Cardiac muscle cell (in vitro differentiated cells and primary cell): ENCODE measurements around the gene RAB19. TPM values are rescaled to one million over a fixed set of nuclear protein-coding genes. Genes with fewer than 3 reads are reported as not detected.
"Not testable (repeated sequence)": the region's sequence is repeated elsewhere in the genome, so short reads cannot be mapped to it uniquely, and the experiment has no call there.

Source experiments
- DNase-seq, 2 donors: peaks; one replicate each; pipeline versions ENCODE4 v3.0.0 to v3.0.0-alpha.2; 2010 to 2017; ENCODE audit warnings: low read depth in 1 of 2, low spot score in 1 of 2
- H3K27ac ChIP-seq: fragments of 200-600 bp; sonication (generic); 2 replicates; pipeline ENCODE4 v1.5.1; 2016
- H3K27me3 ChIP-seq: fragments of 200-600 bp; sonication (generic); 2 replicates; pipeline ENCODE4 v1.6.0; 2016; ENCODE audit warnings: control low read depth
- H3K36me3 ChIP-seq: fragments of 200-600 bp; sonication (generic); 2 replicates; pipeline ENCODE4 v1.5.1; 2016; ENCODE audit warnings: control low read depth
- H3K4me1 ChIP-seq: fragments of 200-600 bp; sonication (generic); 2 replicates; pipeline ENCODE4 v1.8.1; 2017; ENCODE audit warnings: low read depth, mild to moderate bottlenecking, mixed run types
- H3K4me3 ChIP-seq: fragments of 200-600 bp; sonication (generic); 2 replicates; pipeline ENCODE4 v1.5.1; 2016; ENCODE audit warnings: mild to moderate bottlenecking
- H3K9me3 ChIP-seq: fragments of 200-600 bp; sonication (generic); 2 replicates; pipeline ENCODE4 v1.5.1; 2017; ENCODE audit warnings: low read depth, mild to moderate bottlenecking, control low read depth
- CTCF ChIP-seq: IDR thresholded peaks from 2 replicates; pipeline ENCODE4 v1.5.1; 2012; ENCODE audit warnings: low read depth, mild to moderate bottlenecking, low read length
- polyA plus RNA-seq: library from polyadenylated mRNA; unstranded; fragments of >200 nt; fragmentation: Nextera tagmentation; extraction: Ambion mirVana; gene quantifications from 2 replicates; pipeline ENCODE4 v1.2.1, GENCODE V29; 2016
- total RNA-seq: library from RNA; depleted of rRNA; stranded (reverse); fragments of >200 nt; gene quantifications from 2 replicates; pipeline ENCODE4 v1.2.3, GENCODE V29; 2016

The RAB19 gene
- total and polyA plus RNA-seq, 2 experiments from 2014 or later, result 0.39 to 2.0 TPM

GRCh38 chr7:140404565-140405065 is 757 bp downstream of the RAB19 start:
- H3K27ac ChIP-seq, result no peak overlapping the region
- no peaks in the 10 kb centered on the region for H3K36me3 ChIP-seq
- no peak for TF ChIP-seq CTCF
- H3K4me1 ChIP-seq, result peaks cover 4% of the 10 kb centered on the region
- no peak for DNase-seq
- H3K9me3 ChIP-seq, result no peaks in the 10 kb centered on the region
- H3K27me3 ChIP-seq, result no peaks in the 10 kb centered on the region
- no peak overlapping the region for H3K4me3 ChIP-seq

GRCh38 chr7:140415361-140415760 is 11.5 kb downstream of the RAB19 start:
- Histone ChIP-seq H3K36me3 (no peaks in the 10 kb centered on the region), H3K9me3 (no peaks in the 10 kb centered on the region), H3K27me3 (no peaks in the 10 kb centered on the region), H3K4me1 (no peaks in the 10 kb centered on the region), H3K4me3 (no peak overlapping the region), H3K27ac (no peak overlapping the region)
- TF ChIP-seq CTCF, result no peak
- DNase-seq, result no peak

- H3K27ac ChIP-seq, H3K4me3 ChIP-seq, H3K9me3 ChIP-seq, H3K27me3 ChIP-seq, H3K36me3 ChIP-seq, DNase-seq, H3K4me1 ChIP-seq: not testable (repeated sequence)
Observed at GRCh38 chr7:140415816-140416215, 12.0 kb downstream of the RAB19 start.

- no peak for TF ChIP-seq CTCF
- no peak overlapping the region for H3K27ac ChIP-seq
- no peak overlapping the region for H3K4me3 ChIP-seq
- no peak for DNase-seq
- no peaks in the 10 kb centered on the region for H3K9me3 ChIP-seq
- H3K36me3 ChIP-seq, result no peaks in the 10 kb centered on the region
- no peaks in the 10 kb centered on the region for H3K27me3 ChIP-seq
- H3K4me1 ChIP-seq, result no peaks in the 10 kb centered on the region
Observed at GRCh38 chr7:140416560-140416959, 12.7 kb downstream of the RAB19 start.

- DNase-seq, result no peak
- no peaks in the 10 kb centered on the region for H3K27me3 ChIP-seq
- no peaks in the 10 kb centered on the region for H3K9me3 ChIP-seq
Observed at GRCh38 chr7:140417456-140418155, 13.7 kb downstream of the RAB19 start.

GRCh38 chr7:140418156-140418472 is 14.3 kb downstream of the RAB19 start:
- H3K27me3 ChIP-seq, H3K27ac ChIP-seq, H3K4me3 ChIP-seq, H3K36me3 ChIP-seq, DNase-seq, H3K9me3 ChIP-seq, H3K4me1 ChIP-seq: not testable (repeated sequence)

More at GRCh38 chr7:140417456-140418155, 13.7 kb downstream of the RAB19 start:
- no peaks in the 10 kb centered on the region for H3K4me1 ChIP-seq
- H3K36me3 ChIP-seq, result no peaks in the 10 kb centered on the region
- no peak overlapping the region for H3K27ac ChIP-seq
- H3K4me3 ChIP-seq, result no peak overlapping the region
- no peak for TF ChIP-seq CTCF
